Natural killer cell (primary cell): Measurements from ENCODE around the gene CDC6. TPM values are rescaled to one million over a fixed set of nuclear protein-coding genes. Genes with fewer than 3 reads are reported as not detected.
A peak's percentile ranks its signal among the peaks of the same experiment; 100 is the strongest.

Experiments
- ATAC-seq, 3 donors: fragments of 150-1000 bp in 2 of 3; fragments of 200-7000 bp in 1 of 3; cut with Tn5 transposase; 1 replicate in 1 of 3; 2 replicates in 2 of 3; pipeline ENCODE4 v1.10.0; 2021; ENCODE audit warnings: mild to moderate bottlenecking in 2 of 3, moderate library complexity in 2 of 3
- DNase-seq, 2 donors: peaks; one replicate each; pipeline versions ENCODE4 v3.0.0 to v3.0.0-alpha.2; 2013 to 2021; ENCODE audit warnings: mixed read lengths in 1 of 2
- H3K27ac ChIP-seq: one replicate; pipeline ENCODE4 v1.5.1; 2013; ENCODE audit warnings: mild to moderate bottlenecking, low read length
- H3K27me3 ChIP-seq: one replicate; pipeline ENCODE4 v1.6.1; 2013; ENCODE audit warnings: low read length; ENCODE audit not compliant: control insufficient read depth, insufficient read depth
- H3K36me3 ChIP-seq: one replicate; pipeline ENCODE4 v1.6.1; 2013; ENCODE audit warnings: low read length; ENCODE audit not compliant: control insufficient read depth, insufficient read depth
- H3K4me1 ChIP-seq: one replicate; pipeline ENCODE4 v1.6.1; 2013; ENCODE audit warnings: low read length; ENCODE audit not compliant: control insufficient read depth, insufficient read depth
- H3K4me3 ChIP-seq: one replicate; pipeline ENCODE4 v1.5.1; 2013; ENCODE audit warnings: low read length
- H3K9me3 ChIP-seq: one replicate; pipeline ENCODE4 v1.6.1; 2013; ENCODE audit warnings: low read length; ENCODE audit not compliant: control insufficient read depth, insufficient read depth
- H3K27ac Mint-ChIP-seq, 2 donors: one replicate each; pipeline ENCODE4 v1.8.0; 2022; ENCODE audit warnings: mild to moderate bottlenecking in 2 of 2, mixed read lengths in 2 of 2, moderate library complexity in 1 of 2
- H3K27me3 Mint-ChIP-seq, 2 donors: one replicate each; pipeline ENCODE4 v1.8.0; 2022; ENCODE audit warnings: low read depth in 2 of 2, mixed read lengths in 2 of 2
- H3K36me3 Mint-ChIP-seq: one replicate; pipeline ENCODE4 v1.8.0; 2022; ENCODE audit warnings: mixed read lengths
- H3K4me1 Mint-ChIP-seq, 2 donors: one replicate each; pipeline ENCODE4 v1.8.0; 2022; ENCODE audit warnings: mixed read lengths in 2 of 2
- H3K4me3 Mint-ChIP-seq: one replicate; pipeline ENCODE4 v1.8.0; 2022; ENCODE audit warnings: mild to moderate bottlenecking, moderate library complexity, mixed read lengths
- H3K9me3 Mint-ChIP-seq, 2 donors: one replicate each; pipeline ENCODE4 v1.8.0; 2022; ENCODE audit warnings: mixed read lengths in 2 of 2
- WGBS: methylation state at CpG from one replicate; pipeline ENCODE4 v1.1.7; 2013; ENCODE audit warnings: missing lambda C conversion rate; ENCODE audit not compliant: insufficient coverage; 5-methylcytosine and 5-hydroxymethylcytosine counted together
- intact Hi-C: fragments of 100-400 bp; cut with micrococcal nuclease; formaldehyde crosslinking; loops from one replicate; pipeline ENCODE4 v1.14.2; 2022
- total RNA-seq, 4 donors: library from RNA; stranded (reverse); fragments of 120-200 nt in 1 of 4; gene quantifications; one replicate each; pipeline versions ENCODE4 v1.2.3 to v1.2.4, GENCODE V29; 2013 to 2022
- TF ChIP-seq, protein P1 (sequence below): fragments of 200-600 bp; IDR thresholded peaks from one replicate; pipeline ENCODE4 v1.8.0; 2022; ENCODE audit warnings: antibody characterized with exemption

CDC6 gene
- total RNA-seq, 3 donors from 2014 or later (not counting 1 experiment from before 2014, with no cell fraction given) = 3.4 to 4.9 (median 3.8) TPM

DNA sequence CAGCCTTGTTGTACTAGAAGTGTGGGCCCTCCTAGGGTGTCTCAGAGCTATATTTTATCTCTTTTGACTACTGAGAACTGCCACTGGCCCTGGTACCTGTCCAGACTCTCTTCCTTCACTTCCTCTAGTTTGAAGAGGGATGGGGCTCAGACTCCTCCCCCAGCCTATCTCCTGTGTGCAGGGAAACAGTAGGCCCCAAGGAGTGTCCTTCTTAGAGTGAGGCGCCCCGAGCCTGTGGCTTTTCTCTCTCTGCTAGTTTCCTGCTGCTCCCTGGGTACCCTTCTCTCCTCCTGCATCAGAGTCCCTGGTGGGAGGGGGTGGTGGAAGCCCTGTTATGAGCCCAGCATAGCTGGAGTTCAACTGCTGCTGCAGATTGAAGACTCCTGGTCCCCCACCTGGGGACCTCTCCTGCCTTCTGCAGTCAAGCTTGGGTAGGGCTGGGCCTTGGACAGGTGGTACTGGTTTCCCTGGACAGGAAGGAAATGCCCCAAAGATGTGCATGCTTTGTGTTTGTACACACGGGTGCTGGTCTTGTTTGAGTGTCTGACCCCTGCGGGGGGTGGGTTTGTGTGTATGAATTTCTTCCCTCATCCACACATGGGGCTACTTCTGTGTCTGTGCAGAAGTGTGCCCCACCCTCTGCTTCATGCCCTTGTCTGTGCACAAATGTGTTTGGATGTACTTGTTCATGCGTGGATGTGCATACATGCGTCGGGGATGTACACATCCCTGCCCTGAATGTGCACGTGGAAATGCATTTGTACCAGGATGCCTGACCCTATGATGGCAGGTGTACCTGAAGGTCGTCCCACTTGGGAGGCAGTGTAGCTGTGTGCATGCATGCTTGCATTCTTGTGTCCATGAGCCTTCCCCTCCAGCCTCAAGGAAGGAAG is 28.2 kb downstream of the CDC6 start:
- Histone ChIP-seq H3K36me3 (no peaks in the 10 kb centered on the region), H3K27me3 (no peaks in the 10 kb centered on the region), H3K9me3 (no peaks in the 10 kb centered on the region), H3K4me1 (peaks cover 94% of the 10 kb centered on the region), H3K4me3 (no peak overlapping the region), H3K27ac (no peak overlapping the region)
- TF ChIP-seq, protein P1, sequence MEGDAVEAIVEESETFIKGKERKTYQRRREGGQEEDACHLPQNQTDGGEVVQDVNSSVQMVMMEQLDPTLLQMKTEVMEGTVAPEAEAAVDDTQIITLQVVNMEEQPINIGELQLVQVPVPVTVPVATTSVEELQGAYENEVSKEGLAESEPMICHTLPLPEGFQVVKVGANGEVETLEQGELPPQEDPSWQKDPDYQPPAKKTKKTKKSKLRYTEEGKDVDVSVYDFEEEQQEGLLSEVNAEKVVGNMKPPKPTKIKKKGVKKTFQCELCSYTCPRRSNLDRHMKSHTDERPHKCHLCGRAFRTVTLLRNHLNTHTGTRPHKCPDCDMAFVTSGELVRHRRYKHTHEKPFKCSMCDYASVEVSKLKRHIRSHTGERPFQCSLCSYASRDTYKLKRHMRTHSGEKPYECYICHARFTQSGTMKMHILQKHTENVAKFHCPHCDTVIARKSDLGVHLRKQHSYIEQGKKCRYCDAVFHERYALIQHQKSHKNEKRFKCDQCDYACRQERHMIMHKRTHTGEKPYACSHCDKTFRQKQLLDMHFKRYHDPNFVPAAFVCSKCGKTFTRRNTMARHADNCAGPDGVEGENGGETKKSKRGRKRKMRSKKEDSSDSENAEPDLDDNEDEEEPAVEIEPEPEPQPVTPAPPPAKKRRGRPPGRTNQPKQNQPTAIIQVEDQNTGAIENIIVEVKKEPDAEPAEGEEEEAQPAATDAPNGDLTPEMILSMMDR = no peak
- Mint-ChIP-seq H3K4me3 (peak overlapping the region; percentile 57), H3K36me3 (no peaks in the 10 kb centered on the region), H3K4me1 (peaks cover 72 to 83% of the 10 kb centered on the region in 2 donors), H3K27ac (peak overlapping the region; percentile 53 to 78), H3K9me3 (no peaks in the 10 kb centered on the region), H3K27me3 (no peaks in the 10 kb centered on the region)
- ATAC-seq = no peak
- 82% methylated on average over 5 of the region's 9 CpGs for WGBS
- intact Hi-C loops = no loop called here
- DNase-seq = peak in 1 of 2 donors; percentile 32

DNA sequence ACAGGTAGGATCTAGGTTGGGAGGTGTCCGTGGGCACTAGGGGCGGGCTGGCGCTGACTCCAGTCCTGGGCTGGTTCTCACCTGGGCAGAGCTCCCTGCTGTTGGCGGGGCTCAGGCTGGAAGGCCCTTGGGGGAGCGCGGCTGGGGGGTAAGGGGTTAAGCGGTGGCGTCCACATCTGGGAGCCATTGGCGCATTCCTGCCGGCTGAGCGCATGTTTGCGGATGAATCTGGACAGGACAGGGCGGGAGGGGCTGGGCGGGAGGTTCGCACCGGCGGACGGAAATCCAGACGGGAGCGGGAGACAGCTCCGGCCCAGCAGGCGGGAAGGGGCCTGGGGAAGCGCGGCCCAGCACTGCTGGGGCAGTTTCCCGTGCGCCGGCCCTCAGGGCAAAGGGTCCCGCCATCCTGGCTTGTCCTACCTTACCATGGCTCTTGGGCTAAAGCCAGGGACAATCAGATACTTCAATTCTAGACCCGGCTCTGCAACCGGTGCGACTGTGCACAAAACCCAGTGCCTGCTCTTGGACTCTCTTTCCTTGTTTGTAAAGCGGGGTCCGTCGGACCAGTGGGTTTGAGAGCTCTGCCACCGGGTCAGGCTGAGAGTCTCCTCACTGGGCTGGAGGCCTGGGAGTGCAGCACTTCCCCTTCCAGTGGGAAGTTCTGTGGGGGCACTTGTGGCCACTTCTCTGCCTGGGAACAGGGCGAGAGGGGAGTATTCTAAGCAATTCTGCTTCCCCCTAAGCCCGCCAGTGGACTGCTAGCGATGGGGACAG is 29.1 kb downstream of the CDC6 start:
- Mint-ChIP-seq H3K9me3 (no peaks in the 10 kb centered on the region), H3K27me3 (no peaks in the 10 kb centered on the region), H3K36me3 (no peaks in the 10 kb centered on the region), H3K27ac (peak overlapping the region; percentile 99), H3K4me3 (peak overlapping the region; percentile 57), H3K4me1 (peaks cover 81 to 83% of the 10 kb centered on the region in 2 donors)
- intact Hi-C loops = no loop called here
- Histone ChIP-seq H3K9me3 (no peaks in the 10 kb centered on the region), H3K4me1 (peaks cover 94% of the 10 kb centered on the region), H3K27ac (peak overlapping the region; percentile 98), H3K4me3 (no peak overlapping the region), H3K27me3 (no peaks in the 10 kb centered on the region), H3K36me3 (no peaks in the 10 kb centered on the region)
- DNase-seq = no peak
- TF ChIP-seq, protein P1 = no peak
- WGBS = 86% methylated on average over 38 of the region's 38 CpGs
- ATAC-seq = no peak

DNA sequence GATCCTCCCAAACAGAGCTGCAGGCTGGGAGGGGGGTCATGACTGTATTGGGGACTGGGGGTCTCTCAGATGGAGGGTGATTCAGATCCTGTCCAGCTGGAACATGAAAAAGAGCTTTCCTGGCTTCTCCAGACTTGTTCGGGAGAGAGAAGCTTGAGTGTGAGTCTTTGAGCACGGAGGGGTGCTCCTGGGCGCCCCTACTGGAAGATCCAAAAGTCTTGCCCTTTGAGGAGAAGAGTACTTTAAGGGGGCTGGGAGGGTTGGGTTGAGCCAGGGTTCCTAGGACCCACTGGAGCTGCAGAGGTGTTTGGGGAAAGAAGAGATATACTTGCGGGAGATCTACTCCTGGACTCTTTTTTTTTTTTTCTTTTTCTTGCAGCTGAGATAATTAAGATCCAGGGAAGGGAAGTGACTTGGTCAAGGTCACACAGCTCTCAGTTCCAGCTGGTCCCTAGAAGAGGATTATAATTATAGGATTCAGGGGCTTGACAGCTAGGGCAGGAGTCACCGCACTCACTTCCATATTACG is 29.7 kb downstream of the CDC6 start:
- no peak for ATAC-seq
- TF ChIP-seq, protein P1 = peak; percentile 44
- peak in 1 of 2 donors; percentile 74 for DNase-seq
- Mint-ChIP-seq H3K36me3 (no peaks in the 10 kb centered on the region), H3K4me3 (peak overlapping the region; percentile 94), H3K27me3 (no peaks in the 10 kb centered on the region), H3K27ac (peak overlapping the region; percentile 99), H3K4me1 (peaks cover 76 to 87% of the 10 kb centered on the region in 2 donors), H3K9me3 (no peaks in the 10 kb centered on the region)
- WGBS = 22% methylated on average over 4 of the region's 6 CpGs
- Histone ChIP-seq H3K4me3 (peak overlapping the region; percentile 79), H3K4me1 (peaks cover 94% of the 10 kb centered on the region), H3K9me3 (no peaks in the 10 kb centered on the region), H3K36me3 (no peaks in the 10 kb centered on the region), H3K27me3 (no peaks in the 10 kb centered on the region), H3K27ac (peak overlapping the region; percentile 98)
- intact Hi-C loops = no loop called here
